ENCODE results near the gene VPS16.

DNA sequence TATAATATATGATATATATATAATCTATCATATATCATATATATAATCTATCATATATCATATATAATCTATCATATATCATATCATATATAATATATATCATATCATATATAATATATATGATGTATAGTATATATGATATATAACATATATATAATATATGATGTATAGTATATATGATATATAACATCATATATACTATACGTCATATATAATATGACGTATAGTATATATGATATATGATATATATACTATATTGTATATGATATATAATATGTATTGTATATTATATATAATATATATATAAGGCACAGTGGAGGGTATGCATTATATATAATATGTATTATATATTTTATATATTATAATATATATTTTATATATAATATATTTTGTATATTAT, 69.4 kb downstream of the VPS16 start:
- TF ChIP-seq, protein P1, sequence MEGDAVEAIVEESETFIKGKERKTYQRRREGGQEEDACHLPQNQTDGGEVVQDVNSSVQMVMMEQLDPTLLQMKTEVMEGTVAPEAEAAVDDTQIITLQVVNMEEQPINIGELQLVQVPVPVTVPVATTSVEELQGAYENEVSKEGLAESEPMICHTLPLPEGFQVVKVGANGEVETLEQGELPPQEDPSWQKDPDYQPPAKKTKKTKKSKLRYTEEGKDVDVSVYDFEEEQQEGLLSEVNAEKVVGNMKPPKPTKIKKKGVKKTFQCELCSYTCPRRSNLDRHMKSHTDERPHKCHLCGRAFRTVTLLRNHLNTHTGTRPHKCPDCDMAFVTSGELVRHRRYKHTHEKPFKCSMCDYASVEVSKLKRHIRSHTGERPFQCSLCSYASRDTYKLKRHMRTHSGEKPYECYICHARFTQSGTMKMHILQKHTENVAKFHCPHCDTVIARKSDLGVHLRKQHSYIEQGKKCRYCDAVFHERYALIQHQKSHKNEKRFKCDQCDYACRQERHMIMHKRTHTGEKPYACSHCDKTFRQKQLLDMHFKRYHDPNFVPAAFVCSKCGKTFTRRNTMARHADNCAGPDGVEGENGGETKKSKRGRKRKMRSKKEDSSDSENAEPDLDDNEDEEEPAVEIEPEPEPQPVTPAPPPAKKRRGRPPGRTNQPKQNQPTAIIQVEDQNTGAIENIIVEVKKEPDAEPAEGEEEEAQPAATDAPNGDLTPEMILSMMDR (IDR thresholded peaks at IDR 0.05), result no peak
- no peak for TF ChIP-seq EZH2 (IDR thresholded peaks at IDR 0.05; ENCODE audit: borderline replicate concordance, insufficient read depth, low read depth, low read length, poor library complexity, severe bottlenecking)
